Measurements from ENCODE around the gene DDX47. TPM values are rescaled to one million over a fixed set of nuclear protein-coding genes. Genes with fewer than 3 reads are reported as not detected.

The DDX47 gene
- 10 to 100 TPM; 84.6 to 93.6 TPM for total RNA-seq
- 10 to 100 TPM; 61.0 to 77.1 (median 62.7) TPM for polyA plus RNA-seq
- 8.7 to 45.8 (median 11.4) reads per million in 6 experiments for total RNA-seq

DNA sequence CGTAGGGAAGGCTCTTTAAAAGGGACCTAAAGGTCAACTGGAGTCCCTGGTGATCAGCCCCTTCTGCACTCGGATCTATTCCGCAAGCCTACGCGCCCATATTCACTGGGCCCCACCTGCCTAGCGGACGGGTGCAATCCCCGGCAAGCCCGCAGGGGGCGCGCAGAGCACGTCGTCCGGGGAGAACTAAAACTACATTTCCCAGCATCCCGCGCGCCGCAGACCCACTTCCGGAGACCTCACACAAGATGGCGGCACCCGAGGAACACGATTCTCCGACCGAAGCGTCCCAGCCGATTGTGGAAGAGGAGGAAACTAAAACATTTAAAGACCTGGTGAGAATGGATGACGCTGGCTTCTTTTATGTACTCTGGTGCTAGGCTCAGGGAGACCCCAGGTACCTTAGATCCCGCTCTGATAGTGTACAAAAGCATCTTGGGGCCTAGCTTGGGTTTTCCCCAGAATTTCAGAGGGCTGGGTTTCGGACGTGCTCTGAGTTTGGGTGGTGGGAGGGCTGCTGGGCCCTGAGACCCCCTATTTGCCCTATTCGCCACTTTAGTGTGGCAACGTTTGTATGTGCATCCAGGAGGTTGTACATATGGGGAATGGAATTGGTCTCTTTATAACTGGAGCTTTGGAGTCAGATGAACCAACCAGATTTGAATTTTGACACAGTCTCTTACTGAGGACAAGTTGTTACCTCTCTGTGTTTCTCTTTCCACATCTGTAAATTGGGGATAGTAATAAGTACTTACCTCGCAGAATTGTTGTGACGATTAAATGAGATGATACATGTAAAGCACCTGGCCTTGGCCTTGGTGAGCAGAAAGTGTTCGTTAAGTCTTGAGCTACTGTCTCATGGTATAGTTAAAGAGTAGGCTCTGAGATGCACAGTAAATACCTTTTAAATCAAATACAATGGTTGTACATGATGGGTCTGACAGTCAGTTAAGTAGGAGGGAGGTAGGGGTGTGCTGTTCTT, at the start of gene DDX47:
Gene DDX47, plus strand, starts transcription at position 227 of the 982 bp plus-strand sequence. Its CDS starts 22 bp downstream, at position 249.
- ATAC-seq (peak; percentile 74 to 75), DNase-seq (peak; percentile 89 to 99 (median 96))
- Mint-ChIP-seq H3K4me1 (peaks cover 30 to 83% (median 70%) of the 10 kb centered on the region in 4 donors), H3K4me3 (peak within 1 kb of the TSS; percentile 82 to 97 (median 92)), H3K27me3 (no peaks in the 10 kb centered on the region), H3K9me3 (no peaks in the 10 kb centered on the region), H3K27ac (peak within 1 kb of the TSS; percentile 90 to 98 (median 95)), H3K36me3 (peaks cover 0 to 34% (median 8%) of the 10 kb centered on the region in 3 donors)
- POLR2A ChIA-PET: interaction anchor here (0.6 to 6.4 kb wide), 8 partner anchors 10 to 88 kb away, joined by 3 to 68 read pairs (median 6); partner anchors contain the start of gene APOLD1

DNA sequence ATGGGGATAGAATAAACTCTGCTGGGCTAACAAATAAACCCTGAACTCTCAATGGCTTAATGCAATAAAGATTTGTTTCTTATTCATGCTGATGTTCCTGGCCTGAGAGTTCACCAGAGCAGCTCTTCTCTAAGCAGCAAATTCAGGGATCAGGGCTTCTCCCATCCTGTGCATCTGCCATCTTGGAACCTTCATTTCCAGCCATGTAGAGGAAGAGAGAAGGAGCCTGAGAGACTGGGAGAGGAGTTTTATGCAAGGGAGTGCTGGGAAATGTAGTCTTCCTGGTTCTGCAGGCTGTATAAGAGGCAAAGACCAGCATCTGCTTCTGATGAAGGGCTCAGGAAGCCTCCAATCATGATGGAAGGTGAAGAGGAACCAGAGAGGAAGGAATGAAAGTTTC, 48.3 kb upstream of the DDX47 start:
- no peak overlapping the region for H3K27ac Mint-ChIP-seq
- H3K36me3 Mint-ChIP-seq: peaks cover 0 to 5% (median 3%) of the 10 kb centered on the region in 3 donors
- H3K4me1 Mint-ChIP-seq: no peaks in the 10 kb centered on the region

DNA sequence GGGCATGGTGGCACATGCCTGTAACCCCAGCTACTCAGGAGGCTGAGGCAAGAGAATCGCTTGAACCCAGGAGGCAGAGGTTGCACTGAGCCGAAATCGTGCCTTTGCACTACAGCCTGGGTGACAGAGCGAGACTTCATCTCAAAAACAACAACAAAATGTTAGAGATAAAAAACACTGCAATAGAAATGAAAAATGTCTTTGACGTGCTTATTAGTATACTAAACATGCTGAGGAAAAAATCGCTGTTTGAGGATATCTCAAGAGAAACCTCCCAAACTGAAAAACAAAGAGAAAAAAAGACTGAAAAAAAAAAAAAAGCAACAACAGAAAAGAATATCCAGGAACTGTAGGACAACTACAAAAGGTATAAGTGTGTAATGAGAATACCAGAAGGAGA, 42.9 kb upstream of the DDX47 start:
- ATAC-seq: no peak
- Mint-ChIP-seq H3K27ac (no peak overlapping the region), H3K4me3 (no peak overlapping the region), H3K27me3 (no peaks in the 10 kb centered on the region), H3K9me3 (peaks cover 4 to 34% (median 12%) of the 10 kb centered on the region in 9 donors), H3K36me3 (peaks cover 2 to 5% (median 5%) of the 10 kb centered on the region in 3 donors), H3K4me1 (no peaks in the 10 kb centered on the region)
- DNase-seq: no peak
- POLR2A ChIA-PET: interaction anchor here (0.6 to 0.7 kb wide), 2 partner anchors 56 to 336 kb away, joined by 3 to 4 read pairs; no protein-coding TSS in a partner anchor

More for the DNA sequence above, 48.3 kb upstream of the DDX47 start:
- POLR2A ChIA-PET: no interaction called here
- peaks cover 0 to 5% (median 3%) of the 10 kb centered on the region in 9 donors for H3K9me3 Mint-ChIP-seq
- DNase-seq (no peak), ATAC-seq (no peak)
- no peaks in the 10 kb centered on the region for H3K27me3 Mint-ChIP-seq
- no peak overlapping the region for H3K4me3 Mint-ChIP-seq

DNA sequence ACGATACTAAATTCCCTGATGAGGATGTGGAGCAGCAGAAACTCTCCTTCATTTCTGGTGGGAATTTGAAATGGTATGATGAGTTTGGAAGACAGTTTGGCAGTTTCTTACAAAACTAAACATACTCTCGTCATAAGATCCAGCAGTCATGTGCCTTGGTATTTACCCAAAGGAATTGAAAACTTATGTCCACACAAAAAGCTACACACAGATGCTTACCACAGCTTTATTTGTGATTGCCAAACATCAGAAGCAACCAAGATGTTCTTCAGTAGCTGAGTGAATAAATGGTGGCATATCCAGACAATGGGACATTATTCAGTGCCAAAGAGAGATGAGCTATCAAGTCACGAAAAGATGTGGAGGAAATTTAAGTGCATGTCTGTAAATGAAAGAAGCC, 38.4 kb upstream of the DDX47 start:
- peaks cover 0 to 2% (median 2%) of the 10 kb centered on the region in 3 donors for H3K36me3 Mint-ChIP-seq
- no peaks in the 10 kb centered on the region for H3K4me1 Mint-ChIP-seq
- H3K27ac Mint-ChIP-seq: no peak overlapping the region
- H3K4me3 Mint-ChIP-seq: no peak overlapping the region
- ATAC-seq: no peak
- POLR2A ChIA-PET: no interaction called here
- peaks cover 3 to 32% (median 10%) of the 10 kb centered on the region in 9 donors for H3K9me3 Mint-ChIP-seq
- H3K27me3 Mint-ChIP-seq: no peaks in the 10 kb centered on the region
- no peak for DNase-seq

DNA sequence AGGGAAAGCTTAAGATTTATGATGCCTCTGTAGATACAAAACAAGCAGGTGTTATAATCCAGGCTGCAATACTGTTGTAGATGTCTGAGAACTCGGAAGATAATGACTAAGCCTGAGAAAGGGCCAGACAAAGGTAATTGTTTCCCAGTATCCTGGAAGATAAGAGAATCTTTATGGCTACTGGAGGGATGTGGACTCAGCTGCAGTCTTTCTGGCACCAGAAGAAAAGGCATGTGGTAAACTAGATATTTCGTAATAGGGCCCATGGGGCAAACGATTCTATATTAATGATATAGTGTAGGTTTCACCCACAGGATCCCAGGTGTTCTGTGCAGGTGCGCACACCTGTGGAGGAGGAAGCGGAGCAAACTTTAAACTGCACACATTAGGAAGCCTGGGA, 36.9 kb upstream of the DDX47 start:
- DNase-seq (no peak), ATAC-seq (no peak)
- H3K27ac Mint-ChIP-seq: peak overlapping the region in 1 of 10 donors; percentile 60
- no peaks in the 10 kb centered on the region for H3K36me3 Mint-ChIP-seq
- H3K9me3 Mint-ChIP-seq: peaks cover 0 to 18% (median 3%) of the 10 kb centered on the region in 9 donors
- POLR2A ChIA-PET: no interaction called here
- H3K4me1 Mint-ChIP-seq: no peaks in the 10 kb centered on the region
- no peak overlapping the region for H3K4me3 Mint-ChIP-seq
- no peaks in the 10 kb centered on the region for H3K27me3 Mint-ChIP-seq

DNA sequence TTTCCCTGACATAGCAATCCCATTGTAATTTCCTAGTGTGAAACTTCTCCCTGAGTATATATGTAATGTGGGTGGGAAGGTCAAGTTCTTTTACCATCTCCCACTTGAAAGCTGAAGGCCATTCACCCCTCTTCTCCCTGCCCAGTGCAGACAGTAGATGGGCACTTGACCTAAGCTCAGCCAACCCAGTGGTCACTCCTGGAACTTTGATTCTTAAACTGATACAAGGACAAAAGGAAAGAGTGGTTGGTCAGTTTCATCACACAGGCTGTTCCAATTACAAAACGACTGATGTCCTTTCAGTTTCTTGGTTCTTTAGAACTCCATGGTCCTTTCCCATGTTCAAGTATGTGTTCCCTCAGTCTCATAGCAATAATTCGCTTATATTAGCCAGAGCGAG, 36.1 kb upstream of the DDX47 start:
- Mint-ChIP-seq H3K27ac (no peak overlapping the region), H3K4me3 (no peak overlapping the region), H3K9me3 (peaks cover 0 to 15% (median 2%) of the 10 kb centered on the region in 9 donors), H3K27me3 (no peaks in the 10 kb centered on the region), H3K36me3 (no peaks in the 10 kb centered on the region), H3K4me1 (no peaks in the 10 kb centered on the region)
- POLR2A ChIA-PET: no interaction called here
- ATAC-seq: no peak
- DNase-seq: no peak

DNA sequence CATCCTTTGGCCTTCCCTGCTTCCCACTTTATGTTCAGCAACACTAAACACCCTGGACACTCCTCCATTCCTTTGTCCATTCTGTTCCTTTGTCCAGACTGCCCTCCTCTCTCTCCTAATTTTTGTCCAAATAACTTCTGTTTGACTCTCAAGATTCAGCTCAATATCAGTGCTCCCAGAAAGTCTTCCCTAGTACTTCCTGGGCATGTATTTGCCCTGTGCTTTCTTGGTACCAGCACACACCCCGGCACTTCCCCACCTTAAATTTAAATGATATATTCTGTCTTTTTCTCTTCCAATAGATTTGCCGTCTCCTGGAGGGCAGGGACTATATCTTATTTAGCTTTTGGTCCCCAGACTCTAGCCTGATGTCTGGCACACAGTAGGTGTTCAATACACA, 34.1 kb upstream of the DDX47 start:
- DNase-seq (no peak), ATAC-seq (no peak)
- Mint-ChIP-seq H3K4me3 (no peak overlapping the region), H3K36me3 (no peaks in the 10 kb centered on the region), H3K27me3 (no peaks in the 10 kb centered on the region), H3K4me1 (no peaks in the 10 kb centered on the region), H3K9me3 (peaks cover 0 to under 1% (median 0%) of the 10 kb centered on the region in 9 donors), H3K27ac (no peak overlapping the region)
- POLR2A ChIA-PET: no interaction called here

DNA sequence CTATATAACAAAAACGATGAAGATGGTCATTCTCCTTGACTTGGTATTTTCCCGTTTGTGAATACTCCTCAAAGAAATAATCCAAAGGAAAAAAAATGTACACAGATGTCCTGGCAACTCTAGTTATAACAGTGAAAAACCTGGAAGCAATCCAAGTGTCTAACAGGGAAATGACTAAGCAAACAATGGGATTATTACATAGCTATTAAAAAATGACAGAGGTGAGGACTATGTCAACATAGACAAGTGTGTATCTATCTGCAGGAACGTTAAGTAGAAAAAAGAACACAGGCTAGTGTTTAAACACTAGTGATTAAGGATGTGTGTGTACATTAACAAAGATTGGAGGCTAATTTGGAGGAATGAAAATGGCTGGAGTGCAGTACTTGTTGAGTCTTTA, 33.6 kb upstream of the DDX47 start:
- ATAC-seq (no peak), DNase-seq (no peak)
- Mint-ChIP-seq H3K27ac (no peak overlapping the region), H3K36me3 (no peaks in the 10 kb centered on the region), H3K9me3 (no peaks in the 10 kb centered on the region), H3K27me3 (no peaks in the 10 kb centered on the region), H3K4me1 (no peaks in the 10 kb centered on the region), H3K4me3 (no peak overlapping the region)
- POLR2A ChIA-PET: interaction anchor here (0.6 to 0.7 kb wide), 2 partner anchors 8 to 422 kb away, joined by 3 read pairs; no protein-coding TSS in a partner anchor

DNA sequence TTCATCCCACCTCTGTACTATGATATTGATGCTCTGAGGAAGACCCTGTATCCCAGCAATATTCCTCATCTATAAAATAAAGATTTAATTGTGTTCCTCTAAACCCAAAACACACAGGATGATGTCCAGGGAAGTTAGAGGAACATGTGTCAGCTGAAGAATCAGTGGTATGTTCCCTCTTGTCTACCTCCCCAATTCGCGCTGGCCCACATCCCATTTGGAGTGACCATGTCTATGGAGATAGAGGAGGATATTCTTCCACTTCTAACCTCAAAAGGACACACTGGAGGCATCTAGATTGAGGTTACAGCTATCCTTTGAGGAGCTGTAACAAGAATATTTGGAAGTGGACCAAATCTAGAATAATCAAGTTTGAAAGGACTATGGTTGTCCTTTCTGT, 29.0 kb upstream of the DDX47 start:
- POLR2A ChIA-PET: interaction anchor here (0.7 to 1.7 kb wide), 4 partner anchors 29 to 1026 kb away, joined by 3 to 7 read pairs (median 3); no protein-coding TSS in a partner anchor
- ATAC-seq (no peak), DNase-seq (no peak)
- Mint-ChIP-seq H3K9me3 (no peaks in the 10 kb centered on the region), H3K36me3 (no peaks in the 10 kb centered on the region), H3K27me3 (no peaks in the 10 kb centered on the region), H3K27ac (no peak overlapping the region), H3K4me1 (peaks cover 4 to 25% (median 17%) of the 10 kb centered on the region in 4 donors), H3K4me3 (no peak overlapping the region)

DNA sequence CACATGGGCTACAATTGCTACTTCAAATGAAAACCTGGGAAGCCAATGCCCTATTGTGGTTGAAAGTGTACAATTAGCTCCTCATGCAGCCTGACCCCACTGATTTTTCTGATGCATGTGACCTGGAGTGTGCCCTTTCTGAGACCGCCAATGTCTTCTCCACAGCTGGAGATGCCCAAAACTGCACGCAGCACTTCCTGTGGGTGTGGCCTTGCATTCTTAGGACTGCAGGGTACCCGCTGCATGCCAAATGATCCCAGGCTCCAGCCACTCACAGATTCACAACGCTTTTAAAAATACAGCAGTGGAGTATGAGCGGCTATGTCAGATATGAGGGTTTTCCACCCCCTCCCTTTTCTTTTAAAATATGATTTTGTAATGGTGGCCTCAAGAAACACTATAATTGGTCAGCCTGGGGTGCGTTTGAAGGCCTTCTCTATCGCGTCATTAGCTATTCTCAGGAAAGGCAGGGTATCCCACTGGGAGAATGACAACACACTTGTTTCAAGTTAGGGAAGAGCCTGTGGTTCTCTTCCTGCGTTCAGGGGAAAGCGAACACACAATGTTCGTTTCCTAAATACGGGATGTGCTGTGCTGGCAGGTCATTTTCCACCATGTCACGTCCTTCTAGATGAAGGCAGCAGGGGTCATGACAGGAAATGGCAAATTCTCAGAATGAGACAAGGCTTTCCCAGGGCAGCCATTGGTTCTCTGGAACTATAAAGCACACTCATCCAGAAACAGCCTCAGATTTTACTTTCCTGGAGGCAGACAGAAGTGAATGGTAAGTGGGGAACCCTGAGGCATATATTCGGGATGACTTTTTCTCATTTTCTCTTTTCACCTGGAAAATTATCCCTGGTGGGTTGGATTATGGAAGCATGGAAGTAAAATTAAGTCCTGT, 28.0 kb upstream of the DDX47 start, which contains the start of gene APOLD1:
Gene APOLD1, plus strand, starts transcription at position 749 of the 904 bp plus-strand sequence. Its CDS starts 33 bp downstream, at position 782.
- H3K36me3 Mint-ChIP-seq: no peaks in the 10 kb centered on the region
- POLR2A ChIA-PET: interaction anchor here (1.4 to 1.7 kb wide), 2 partner anchors 28 to 69 kb away, joined by 3 to 7 read pairs; no protein-coding TSS in a partner anchor
- no peak for DNase-seq
- H3K27ac Mint-ChIP-seq: peak within 1 kb of the TSS in 9 of 10 donors; percentile 52 to 86 (median 78)
- H3K27me3 Mint-ChIP-seq: no peaks in the 10 kb centered on the region
- ATAC-seq: no peak
- peaks cover 4 to 26% (median 20%) of the 10 kb centered on the region in 4 donors for H3K4me1 Mint-ChIP-seq
- no peaks in the 10 kb centered on the region for H3K9me3 Mint-ChIP-seq
- peak within 1 kb of the TSS; percentile 70 to 85 (median 82) for H3K4me3 Mint-ChIP-seq

DNA sequence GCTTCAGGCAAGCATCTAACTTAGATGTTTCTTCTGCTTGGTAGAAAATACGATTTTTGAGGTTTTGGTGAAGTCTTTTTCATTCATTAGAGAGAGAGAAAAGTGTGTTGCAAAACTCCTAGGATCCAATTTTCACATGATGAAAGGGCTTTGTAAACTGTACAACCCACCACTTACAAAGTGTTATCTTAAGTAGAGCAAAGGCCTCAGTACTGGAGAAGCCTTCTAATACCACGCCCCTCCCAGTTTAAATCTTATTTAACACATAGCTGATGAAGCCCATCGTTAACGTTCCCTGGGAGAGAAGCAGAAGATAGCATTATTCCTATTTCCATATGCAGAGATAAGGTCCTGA, 26.8 kb upstream of the DDX47 start:
- POLR2A ChIA-PET: interaction anchor here (0.8 to 4.6 kb wide), 14 partner anchors 11 to 1381 kb away, joined by 3 to 68 read pairs (median 6); partner anchors contain the start of genes CDKN1B and DDX47
- H3K9me3 Mint-ChIP-seq: no peaks in the 10 kb centered on the region
- no peak for DNase-seq
- no peaks in the 10 kb centered on the region for H3K36me3 Mint-ChIP-seq
- peak; percentile 19 for ATAC-seq
- peak overlapping the region in 9 of 10 donors; percentile 52 to 86 (median 78) for H3K27ac Mint-ChIP-seq
- peak overlapping the region; percentile 70 to 85 (median 82) for H3K4me3 Mint-ChIP-seq
- no peaks in the 10 kb centered on the region for H3K27me3 Mint-ChIP-seq
- peaks cover 4 to 26% (median 20%) of the 10 kb centered on the region in 4 donors for H3K4me1 Mint-ChIP-seq
